ENCODE results near the gene FAM89A. TPM values are rescaled to one million over a fixed set of nuclear protein-coding genes. Genes with fewer than 3 reads are reported as not detected.
"Not testable (repeated sequence)": the region's sequence is repeated elsewhere in the genome, so short reads cannot be mapped to it uniquely, and the experiment has no call there.

The FAM89A gene
- total and polyA plus RNA-seq, 2 donors (not counting 1 experiment from before 2014, with no cell fraction given) = 6.8 to 12.0 TPM

DNA sequence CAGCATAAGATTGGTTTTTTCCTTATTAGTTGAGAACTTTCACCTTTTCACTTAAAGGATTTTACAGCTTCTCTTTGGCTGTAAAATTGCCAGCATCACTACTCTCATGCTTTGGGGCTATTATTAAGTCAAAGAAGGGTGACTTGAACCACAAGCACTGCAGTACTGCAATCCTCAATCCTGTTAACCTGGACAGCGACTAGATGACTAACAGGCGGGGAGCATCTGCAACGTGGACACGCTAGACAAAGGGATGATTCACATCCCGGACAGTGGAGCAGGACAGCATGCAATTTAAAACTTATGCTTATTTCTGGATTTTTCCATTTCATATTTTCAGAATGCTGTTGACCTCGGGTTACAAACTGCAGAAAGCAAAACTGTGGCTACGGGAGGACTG is 53.1 kb downstream of the FAM89A start:
- Histone ChIP-seq H3K4me2 (ENCODE audit: extremely low read depth, insufficient read depth, low read length) (no peak overlapping the region), H3K79me2 (ENCODE audit: control insufficient read depth, insufficient read depth, low read length) (no peaks in the 10 kb centered on the region), H2AFZ (ENCODE audit: low read length) (no peak overlapping the region), H3K4me3 (replicated peaks in 1 of 4; ENCODE audit: control extremely low read depth in 1 of 4, insufficient read depth in 1 of 4, low read depth in 3 of 4, low read length in 4 of 4) (no peak overlapping the region), H3K27me3 (ENCODE audit: control insufficient read depth, insufficient read depth, low read length) (no peaks in the 10 kb centered on the region), H3K4me1 (ENCODE audit: control insufficient read depth, extremely low read depth, insufficient read depth, low read length) (no peaks in the 10 kb centered on the region), H4K20me1 (ENCODE audit: control insufficient read depth, extremely low read depth, insufficient read depth, low read length) (no peaks in the 10 kb centered on the region), H3K27ac (ENCODE audit: insufficient read depth, low read length) (no peak overlapping the region), H3K9ac (ENCODE audit: insufficient read depth, low read length) (no peak overlapping the region), H3K36me3 (ENCODE audit: control insufficient read depth, insufficient read depth, low read length) (no peaks in the 10 kb centered on the region), H3K9me3 (ENCODE audit: control insufficient read depth, insufficient read depth, low read depth, low read length) (no peaks in the 10 kb centered on the region)
- DNase-seq (ENCODE audit: low read depth in 2 of 2) = peak in 1 of 2 donors; percentile 83
- TF ChIP-seq, protein P1, sequence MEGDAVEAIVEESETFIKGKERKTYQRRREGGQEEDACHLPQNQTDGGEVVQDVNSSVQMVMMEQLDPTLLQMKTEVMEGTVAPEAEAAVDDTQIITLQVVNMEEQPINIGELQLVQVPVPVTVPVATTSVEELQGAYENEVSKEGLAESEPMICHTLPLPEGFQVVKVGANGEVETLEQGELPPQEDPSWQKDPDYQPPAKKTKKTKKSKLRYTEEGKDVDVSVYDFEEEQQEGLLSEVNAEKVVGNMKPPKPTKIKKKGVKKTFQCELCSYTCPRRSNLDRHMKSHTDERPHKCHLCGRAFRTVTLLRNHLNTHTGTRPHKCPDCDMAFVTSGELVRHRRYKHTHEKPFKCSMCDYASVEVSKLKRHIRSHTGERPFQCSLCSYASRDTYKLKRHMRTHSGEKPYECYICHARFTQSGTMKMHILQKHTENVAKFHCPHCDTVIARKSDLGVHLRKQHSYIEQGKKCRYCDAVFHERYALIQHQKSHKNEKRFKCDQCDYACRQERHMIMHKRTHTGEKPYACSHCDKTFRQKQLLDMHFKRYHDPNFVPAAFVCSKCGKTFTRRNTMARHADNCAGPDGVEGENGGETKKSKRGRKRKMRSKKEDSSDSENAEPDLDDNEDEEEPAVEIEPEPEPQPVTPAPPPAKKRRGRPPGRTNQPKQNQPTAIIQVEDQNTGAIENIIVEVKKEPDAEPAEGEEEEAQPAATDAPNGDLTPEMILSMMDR (conservative IDR thresholded peaks at IDR 0.05 in 1 of 2, IDR thresholded peaks at IDR 0.05 in 1 of 2; ENCODE audit: low read depth in 1 of 2, low read length in 2 of 2) = no peak
- TF ChIP-seq EZH2 (IDR thresholded peaks at IDR 0.05; ENCODE audit: low read length, missing control alignments) = no peak

DNA sequence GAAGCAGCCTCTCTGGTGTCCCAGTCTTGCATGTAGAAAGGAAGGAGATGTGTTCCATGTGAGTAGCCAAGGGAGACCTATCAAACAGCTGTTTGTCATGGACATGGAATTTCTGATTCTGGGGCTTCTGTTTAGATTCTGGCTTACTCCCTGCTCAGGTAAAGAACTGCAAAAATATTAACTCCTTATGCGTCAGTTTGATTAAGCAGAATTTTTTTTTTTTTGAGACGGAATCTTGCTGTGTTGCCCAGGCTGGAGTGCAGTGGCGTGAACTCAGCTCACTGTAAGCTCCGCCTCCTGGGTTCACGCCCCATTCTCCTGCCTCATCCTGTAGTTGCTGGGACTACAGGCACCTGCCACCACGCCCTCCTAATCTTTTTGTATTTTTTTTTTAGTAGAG is 54.3 kb downstream of the FAM89A start:
- no peak for DNase-seq (ENCODE audit: low read depth in 2 of 2)
- Histone ChIP-seq H3K79me2 (ENCODE audit: control insufficient read depth, insufficient read depth, low read length) (peaks cover 2% of the 10 kb centered on the region), H3K4me1 (ENCODE audit: control insufficient read depth, extremely low read depth, insufficient read depth, low read length) (no peaks in the 10 kb centered on the region), H3K27ac (ENCODE audit: insufficient read depth, low read length) (no peak overlapping the region), H3K4me3 (replicated peaks in 1 of 4; ENCODE audit: control extremely low read depth in 1 of 4, insufficient read depth in 1 of 4, low read depth in 3 of 4, low read length in 4 of 4) (no peak overlapping the region), H3K36me3 (ENCODE audit: control insufficient read depth, insufficient read depth, low read length) (peaks cover 2% of the 10 kb centered on the region), H2AFZ (ENCODE audit: low read length) (no peak overlapping the region), H3K9ac (ENCODE audit: insufficient read depth, low read length) (no peak overlapping the region), H3K4me2 (ENCODE audit: extremely low read depth, insufficient read depth, low read length) (no peak overlapping the region), H3K9me3 (ENCODE audit: control insufficient read depth, insufficient read depth, low read depth, low read length) (no peaks in the 10 kb centered on the region), H4K20me1 (ENCODE audit: control insufficient read depth, extremely low read depth, insufficient read depth, low read length) (no peaks in the 10 kb centered on the region), H3K27me3 (ENCODE audit: control insufficient read depth, insufficient read depth, low read length) (no peaks in the 10 kb centered on the region)
- TF ChIP-seq, protein P1 (conservative IDR thresholded peaks at IDR 0.05 in 1 of 2, IDR thresholded peaks at IDR 0.05 in 1 of 2; ENCODE audit: low read depth in 1 of 2, low read length in 2 of 2) = no peak
- no peak for TF ChIP-seq EZH2 (IDR thresholded peaks at IDR 0.05; ENCODE audit: low read length, missing control alignments)

DNA sequence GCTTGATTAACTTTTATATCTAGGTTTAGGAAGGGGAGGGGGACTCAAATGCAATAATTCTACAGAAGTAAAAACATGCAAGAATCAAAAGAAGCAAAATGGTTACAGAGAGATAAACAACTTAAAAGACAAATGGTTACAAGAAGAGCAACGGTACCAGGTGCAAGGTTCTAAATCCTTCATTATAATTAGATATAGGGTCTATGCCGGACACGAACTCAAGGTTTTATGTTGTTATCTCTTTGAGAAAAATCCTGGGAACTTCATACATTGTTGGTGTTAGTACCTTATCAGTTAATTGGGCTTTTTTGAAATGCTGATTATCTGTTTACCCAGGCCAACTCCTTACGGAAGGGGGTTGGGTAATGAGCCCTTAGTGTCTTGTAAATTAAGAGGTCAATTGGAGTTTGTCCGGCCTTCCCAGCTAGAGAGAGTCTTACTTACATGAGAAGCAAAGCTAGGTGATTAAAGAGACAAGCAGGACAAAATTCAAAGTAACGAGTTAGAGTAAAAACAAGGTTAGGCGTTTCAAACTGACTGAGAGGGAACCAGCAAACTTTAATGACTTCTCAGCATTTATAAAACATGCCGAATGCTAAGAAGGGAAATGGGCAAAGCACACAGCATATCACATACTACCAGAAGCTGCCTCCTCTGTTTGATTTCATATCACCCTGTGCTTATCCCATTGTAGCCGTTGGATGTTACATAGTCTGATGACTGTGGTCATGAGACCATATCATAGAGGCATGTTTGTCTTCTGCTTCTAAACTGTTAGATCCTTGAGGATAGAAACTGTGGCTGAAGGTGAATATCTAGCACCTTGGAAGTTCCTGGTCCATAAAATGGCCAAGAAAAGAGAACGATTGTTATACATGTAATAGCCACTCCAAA is 55.2 kb downstream of the FAM89A start:
- H3K9me3 ChIP-seq (ENCODE audit: control insufficient read depth, insufficient read depth, low read depth, low read length); H2AFZ ChIP-seq (ENCODE audit: low read length); H3K4me3 ChIP-seq (replicated peaks in 1 of 4; ENCODE audit: control extremely low read depth in 1 of 4, insufficient read depth in 1 of 4, low read depth in 3 of 4, low read length in 4 of 4); H3K79me2 ChIP-seq (ENCODE audit: control insufficient read depth, insufficient read depth, low read length); H4K20me1 ChIP-seq (ENCODE audit: control insufficient read depth, extremely low read depth, insufficient read depth, low read length); DNase-seq (ENCODE audit: low read depth in 2 of 2); H3K4me1 ChIP-seq (ENCODE audit: control insufficient read depth, extremely low read depth, insufficient read depth, low read length); H3K27ac ChIP-seq (ENCODE audit: insufficient read depth, low read length); H3K4me2 ChIP-seq (ENCODE audit: extremely low read depth, insufficient read depth, low read length); H3K27me3 ChIP-seq (ENCODE audit: control insufficient read depth, insufficient read depth, low read length); H3K36me3 ChIP-seq (ENCODE audit: control insufficient read depth, insufficient read depth, low read length); H3K9ac ChIP-seq (ENCODE audit: insufficient read depth, low read length): not testable (repeated sequence)

Measured in fibroblast of lung (primary cell).